ENCODE results near the gene RAD51B. TPM values are rescaled to one million over a fixed set of nuclear protein-coding genes. Genes with fewer than 3 reads are reported as not detected.

Gene RAD51B
- total RNA-seq, 4 donors from 2014 or later, result 12.6 to 26.4 (median 16.7) TPM

DNA sequence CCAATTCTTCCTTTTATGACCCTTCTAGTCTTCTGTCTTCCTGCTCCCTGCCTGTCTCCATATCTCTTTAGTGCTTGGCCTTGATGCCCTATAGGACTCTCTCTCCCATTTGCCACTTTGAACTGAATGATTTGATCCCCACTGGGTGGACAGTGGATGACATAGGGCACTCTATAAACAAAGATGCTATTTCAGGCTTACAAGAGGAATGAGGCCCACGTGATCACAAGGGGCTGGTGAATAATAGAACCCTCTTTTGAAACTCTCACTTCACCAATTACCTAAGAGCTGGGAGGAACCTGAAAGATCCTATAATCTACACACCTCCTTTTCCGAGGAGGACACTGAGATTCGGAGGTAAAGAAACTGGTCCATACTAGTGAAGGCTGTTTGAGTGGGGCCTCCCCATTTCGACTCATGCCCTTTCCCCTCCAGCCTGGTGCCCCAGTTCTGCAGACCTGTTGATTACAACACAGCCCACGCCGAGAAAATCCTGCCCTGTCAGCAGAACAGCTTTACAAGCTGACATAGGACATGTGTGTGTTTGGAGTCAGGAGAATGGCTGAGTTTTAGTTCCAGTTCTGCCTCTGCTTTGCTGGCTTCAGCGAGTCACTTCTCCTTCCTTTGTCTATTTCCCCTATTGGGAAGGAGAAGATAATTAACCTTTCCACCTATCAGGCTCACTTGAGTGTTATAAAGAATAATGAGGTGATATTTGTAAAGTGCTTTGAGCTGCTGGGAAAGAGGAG is 573.0 kb downstream of the RAD51B start:
- WGBS, 2 donors, result 49 to 53% methylated on average over 7 of the region's 7 CpGs
- peaks cover 6 to 80% (median 33%) of the 10 kb centered on the region in 4 donors for H3K4me1 ChIP-seq
- H3K27me3 ChIP-seq, result no peaks in the 10 kb centered on the region
- TF ChIP-seq POLR2A (IDR thresholded peaks at IDR 0.05) (no peak), EP300 (IDR thresholded peaks at IDR 0.05) (peak in 1 of 2 donors; percentile 86)
- no peaks in the 10 kb centered on the region for H3K36me3 ChIP-seq
- peak; percentile 34 to 65 for DNase-seq (ENCODE audit: low spot score in 2 of 2)
- no peaks in the 10 kb centered on the region for H3K9me3 ChIP-seq
- no peak overlapping the region for H3K4me3 ChIP-seq
- peak overlapping the region; percentile 37 to 83 (median 62) for H3K27ac ChIP-seq

DNA sequence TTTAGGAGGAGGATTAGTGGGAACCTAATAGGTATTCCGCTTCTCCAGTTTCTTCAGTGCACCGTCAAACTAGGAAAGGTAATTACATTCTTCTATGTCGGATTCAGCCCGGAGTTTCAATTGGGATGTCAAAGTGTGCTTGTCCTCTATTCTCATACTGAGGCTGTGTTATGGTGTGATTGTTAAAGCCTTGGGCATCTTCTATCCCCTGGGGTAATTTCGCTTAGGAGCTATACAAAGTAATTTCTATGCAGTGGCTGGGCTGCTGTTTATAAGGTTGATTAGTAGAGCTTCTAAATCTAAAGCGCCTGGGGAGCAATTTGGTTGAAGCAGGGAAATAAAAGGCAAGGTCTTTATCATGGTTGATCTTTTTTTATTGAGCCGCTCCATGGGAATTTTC is 573.7 kb downstream of the RAD51B start:
- TF ChIP-seq CTCF (IDR thresholded peaks at IDR 0.05), result no peak
- no peak for TF ChIP-seq EP300 (IDR thresholded peaks at IDR 0.05)
- no peak for TF ChIP-seq POLR2A (IDR thresholded peaks at IDR 0.05)
- H3K36me3 ChIP-seq, result no peaks in the 10 kb centered on the region
- H3K4me1 ChIP-seq, result peaks cover 6 to 87% (median 38%) of the 10 kb centered on the region in 4 donors
- DNase-seq (ENCODE audit: low spot score in 2 of 2), result no peak
- no peaks in the 10 kb centered on the region for H3K9me3 ChIP-seq
- WGBS, 2 donors, result 84 to 93% methylated on average over 7 of the region's 7 CpGs
- peak overlapping the region in 2 of 4 donors; percentile 74 to 83 for H3K27ac ChIP-seq
- H3K27me3 ChIP-seq, result no peaks in the 10 kb centered on the region
- H3K4me3 ChIP-seq, result no peak overlapping the region

DNA sequence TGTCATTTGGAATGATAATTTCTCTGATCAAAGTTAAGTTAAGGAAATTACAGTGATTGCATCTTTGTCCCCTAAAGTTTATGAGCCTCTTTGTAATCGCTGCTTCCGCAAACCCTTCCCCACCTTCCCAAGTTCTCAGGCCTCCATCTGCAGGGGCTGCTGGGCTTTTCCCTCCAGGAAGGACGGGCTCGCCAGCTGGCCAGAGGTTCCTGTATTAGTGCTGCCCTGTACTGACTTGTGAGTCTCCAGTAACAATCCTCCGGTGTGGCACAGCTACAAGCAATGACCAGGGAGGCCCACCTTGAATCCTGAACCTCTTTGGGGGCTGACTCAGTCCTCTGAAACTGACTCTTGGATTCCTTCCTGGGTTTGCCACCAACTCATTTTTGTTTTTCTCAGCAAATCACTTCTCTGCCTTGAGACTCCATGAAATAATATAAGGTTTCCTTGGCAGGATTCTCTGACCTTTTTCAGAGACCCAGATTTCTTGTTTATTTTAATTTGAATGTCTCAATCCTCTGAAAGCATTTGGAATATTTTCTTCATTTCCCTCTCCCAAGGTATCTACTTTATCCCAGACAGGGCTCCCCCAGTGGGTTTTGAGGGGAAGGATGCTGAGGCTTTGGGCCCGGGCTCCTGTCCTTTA is 574.7 kb downstream of the RAD51B start:
- 60 to 63% methylated on average over 5 to 6 of the region's 6 CpGs for WGBS, 2 donors

GRCh38 chr14:68394764-68395143 is 575.2 kb downstream of the RAD51B start:
- no peaks in the 10 kb centered on the region for H3K36me3 ChIP-seq
- H3K4me3 ChIP-seq, result no peak overlapping the region
- TF ChIP-seq EP300 (IDR thresholded peaks at IDR 0.05), result no peak
- no peak for TF ChIP-seq POLR2A (IDR thresholded peaks at IDR 0.05)
- TF ChIP-seq CTCF (IDR thresholded peaks at IDR 0.05), result no peak
- peak overlapping the region in 2 of 4 donors; percentile 74 to 83 for H3K27ac ChIP-seq
- peaks cover 6 to 97% (median 38%) of the 10 kb centered on the region in 4 donors for H3K4me1 ChIP-seq
- H3K27me3 ChIP-seq, result no peaks in the 10 kb centered on the region
- no peak for DNase-seq (ENCODE audit: low spot score in 2 of 2)
- WGBS, 2 donors, result 48 to 64% methylated on average over 11 of the region's 11 CpGs
- no peaks in the 10 kb centered on the region for H3K9me3 ChIP-seq

More for the DNA sequence above, 574.7 kb downstream of the RAD51B start:
- no peaks in the 10 kb centered on the region for H3K9me3 ChIP-seq
- no peaks in the 10 kb centered on the region for H3K27me3 ChIP-seq
- TF ChIP-seq EP300 (IDR thresholded peaks at IDR 0.05), result no peak
- TF ChIP-seq POLR2A (IDR thresholded peaks at IDR 0.05), result no peak
- TF ChIP-seq CTCF (IDR thresholded peaks at IDR 0.05), result no peak
- peak overlapping the region in 2 of 4 donors; percentile 74 to 83 for H3K27ac ChIP-seq
- no peaks in the 10 kb centered on the region for H3K36me3 ChIP-seq
- no peak for DNase-seq (ENCODE audit: low spot score in 2 of 2)
- peaks cover 6 to 94% (median 38%) of the 10 kb centered on the region in 4 donors for H3K4me1 ChIP-seq
- no peak overlapping the region for H3K4me3 ChIP-seq

DNA sequence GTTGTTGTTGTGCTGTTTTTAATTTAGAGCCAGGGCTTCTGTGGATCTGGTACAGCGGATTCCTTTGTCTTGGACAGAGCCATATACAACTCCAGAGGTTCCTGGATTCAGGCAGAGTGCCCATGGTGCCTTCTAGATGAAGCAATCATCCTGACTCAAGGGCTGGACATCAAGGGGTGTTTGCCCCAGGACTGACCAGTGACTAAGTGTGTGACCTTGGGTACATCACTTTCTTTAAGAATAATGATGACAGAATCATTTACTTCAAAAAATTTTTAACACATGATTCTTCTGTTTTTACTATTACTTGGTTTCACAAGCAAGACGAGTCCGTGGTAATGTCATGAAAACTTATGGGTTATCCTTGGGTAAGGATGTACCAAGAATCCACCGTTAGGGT is 576.0 kb downstream of the RAD51B start:
- no peak overlapping the region for H3K4me3 ChIP-seq
- H3K4me1 ChIP-seq, result peaks cover 6 to 97% (median 45%) of the 10 kb centered on the region in 4 donors
- peak overlapping the region in 2 of 4 donors; percentile 74 to 83 for H3K27ac ChIP-seq
- H3K36me3 ChIP-seq, result no peaks in the 10 kb centered on the region
- TF ChIP-seq CTCF (IDR thresholded peaks at IDR 0.05), result no peak
- TF ChIP-seq EP300 (IDR thresholded peaks at IDR 0.05), result peak in 1 of 2 donors; percentile 25
- H3K9me3 ChIP-seq, result no peaks in the 10 kb centered on the region
- DNase-seq (ENCODE audit: low spot score in 2 of 2), result no peak
- WGBS, 2 donors, result 78 to 92% methylated on average over 4 of the region's 4 CpGs
- no peaks in the 10 kb centered on the region for H3K27me3 ChIP-seq

Data from tibial nerve (tissue), 4 donors.